SK-N-SH (cell line): ENCODE data around the gene AWAT2. TPM values are rescaled to one million over a fixed set of nuclear protein-coding genes. Genes with fewer than 3 reads are reported as not detected.

Experiments
- CTCF ChIA-PET: fragments of 300-600, 350-600 bp; formaldehyde crosslinking; extraction: SDS; loops from one replicate; lab custom pipeline; 2021; lab: Yijun Ruan, JAX
- POLR2A ChIA-PET: fragments of 350-600 bp; sonication (Branson Sonifier 250); formaldehyde crosslinking; extraction: SDS; loops from one replicate; lab custom pipeline; 2020; ENCODE audit warnings: antibody characterized with exemption, inconsistent platforms; lab: Yijun Ruan, JAX
- DNase-seq: peaks from one replicate; pipeline ENCODE4 v3.0.0; 2012
- H2AFZ ChIP-seq: fragments of 200-600 bp; sonication (generic); 2 replicates; pipeline ENCODE4 v1.8.1; 2016; ENCODE audit warnings: antibody characterized with exemption, mild to moderate bottlenecking, low read depth
- H3F3A ChIP-seq: fragments of 200-600 bp; sonication (generic); replicated peaks from 2 replicates; pipeline ENCODE3; 2016; ENCODE audit warnings: antibody characterized with exemption, mild to moderate bottlenecking; ENCODE audit not compliant: insufficient read depth
- H3K27ac ChIP-seq, 2 experiments: fragments of 200-500 bp in 1 of 2; fragments of 200-600 bp in 1 of 2; sonication (Bioruptor generic) in 1 of 2; sonication (generic), shearing (Covaris generic) in 1 of 2; 2 replicates each; pipeline versions ENCODE4 v1.5.1 to v1.6.1; 2014 to 2016; ENCODE audit warnings: low read depth in 2 of 2, inconsistent platforms in 1 of 2, low read length in 1 of 2, mild to moderate bottlenecking in 1 of 2, mixed read lengths in 1 of 2
- H3K27me3 ChIP-seq: fragments of 200-600 bp; sonication (generic), shearing (Covaris generic); 2 replicates; pipeline ENCODE4 v1.6.1; 2016; ENCODE audit warnings: mixed run types; ENCODE audit not compliant: insufficient read depth
- H3K36me3 ChIP-seq, 2 experiments: fragments of 200-500 bp in 1 of 2; fragments of 200-600 bp in 1 of 2; sonication (Bioruptor generic) in 1 of 2; sonication (generic) in 1 of 2; replicated peaks in 1 of 2; 2 replicates each; pipeline versions ENCODE3 to v1.5.1; 2014 to 2016; ENCODE audit warnings: low read length in 1 of 2, mild to moderate bottlenecking in 1 of 2; ENCODE audit not compliant: insufficient read depth in 2 of 2, control insufficient read depth in 1 of 2
- H3K4me1 ChIP-seq, 2 experiments: fragments of 200-500 bp in 1 of 2; fragments of 200-600 bp in 1 of 2; sonication (Bioruptor generic) in 1 of 2; sonication (generic), shearing (Covaris generic) in 1 of 2; 2 replicates each; pipeline versions ENCODE4 v1.5.1 to v1.6.1; 2014 to 2016; ENCODE audit warnings: low read depth in 1 of 2, low read length in 1 of 2, mixed run types in 1 of 2; ENCODE audit not compliant: insufficient read depth in 2 of 2, control insufficient read depth in 1 of 2
- H3K4me2 ChIP-seq: fragments of 200-600 bp; sonication (generic), shearing (Covaris generic); 2 replicates; pipeline ENCODE4 v1.6.1; 2017; ENCODE audit warnings: mixed run types
- H3K4me3 ChIP-seq, 2 experiments: fragments of 200-500 bp in 1 of 2; fragments of 200-600 bp in 1 of 2; sonication (Bioruptor generic) in 1 of 2; sonication (generic), shearing (Covaris generic) in 1 of 2; 2 replicates each; pipeline versions ENCODE4 v1.5.1 to v1.8.1; 2014 to 2016; ENCODE audit warnings: low read depth in 2 of 2, inconsistent platforms in 1 of 2, low read length in 1 of 2, mild to moderate bottlenecking in 1 of 2, mixed read lengths in 1 of 2, moderate library complexity in 1 of 2
- H3K79me2 ChIP-seq: fragments of 200-600 bp; sonication (generic); 2 replicates; pipeline ENCODE4 v1.8.1; 2017; ENCODE audit warnings: mild to moderate bottlenecking; ENCODE audit not compliant: insufficient read depth
- H3K9ac ChIP-seq: fragments of 200-600 bp; sonication (generic); 2 replicates; pipeline ENCODE4 v1.6.1; 2017; ENCODE audit warnings: mixed run types
- H3K9me2 ChIP-seq: fragments of 200-600 bp; sonication (generic); 2 replicates; pipeline ENCODE4 v1.6.1; 2017; ENCODE audit warnings: mixed run types
- H3K9me3 ChIP-seq: fragments of 200-600 bp; sonication (generic); 2 replicates; pipeline ENCODE4 v1.6.1; 2017; ENCODE audit warnings: mixed run types, mild to moderate bottlenecking, moderate library complexity
- H4K20me1 ChIP-seq: fragments of 200-600 bp; sonication (generic); 2 replicates; pipeline ENCODE4 v1.6.1; 2017; ENCODE audit warnings: mild to moderate bottlenecking, mixed run types; ENCODE audit not compliant: insufficient read depth
- CHD2 ChIP-seq: fragments of 150-350 bp; IDR thresholded peaks from 2 replicates; pipeline ENCODE4 v1.6.1; 2018; ENCODE audit warnings: low read length; ENCODE audit not compliant: partially characterized antibody
- CTCF ChIP-seq: fragments of 200-600 bp; sonication (generic); IDR thresholded peaks from 2 replicates; pipeline ENCODE4 v1.6.1; 2017; ENCODE audit warnings: antibody characterized with exemption, mild to moderate bottlenecking, moderate library complexity
- ELF1 ChIP-seq: IDR thresholded peaks from 2 replicates; pipeline ENCODE4 v1.4.0; 2012
- EP300 ChIP-seq, 2 experiments: IDR thresholded peaks; 2 replicates each; pipeline versions ENCODE4 v1.4.0 to v1.6.1; 2012; ENCODE audit warnings: borderline replicate concordance in 1 of 2, low read depth in 1 of 2, low read length in 1 of 2
- FOXJ3 ChIP-seq: sonication (generic); formaldehyde crosslinking; IDR thresholded peaks from 2 replicates; pipeline ENCODE4 v1.5.1; 2020; ENCODE audit warnings: mild to moderate bottlenecking, missing genetic modification reagents
- FOXM1 ChIP-seq: IDR thresholded peaks from 2 replicates; pipeline ENCODE4 v1.4.0; 2012; ENCODE audit warnings: low read depth, mild to moderate bottlenecking
- GABPA ChIP-seq: IDR thresholded peaks from 2 replicates; pipeline ENCODE4 v1.4.0; 2012; ENCODE audit warnings: low read depth, mild to moderate bottlenecking
- IRF3 ChIP-seq: fragments of 150-350 bp; IDR thresholded peaks from 2 replicates; pipeline ENCODE4 v1.6.1; 2016; ENCODE audit warnings: mild to moderate bottlenecking, low read depth, low read length
- MAX ChIP-seq: IDR thresholded peaks from 2 replicates; pipeline ENCODE4 v1.4.0; 2012; ENCODE audit warnings: low read depth
- MXI1 ChIP-seq: IDR thresholded peaks from 2 replicates; pipeline ENCODE4 v1.6.1; 2012; ENCODE audit warnings: mild to moderate bottlenecking, low read depth, low read length, improper control_type of control experiment
- NFIC ChIP-seq: IDR thresholded peaks from 2 replicates; pipeline ENCODE4 v1.4.0; 2012; ENCODE audit warnings: borderline replicate concordance
- PBX3 ChIP-seq: IDR thresholded peaks from 2 replicates; pipeline ENCODE4; 2012
- POLR2AphosphoS5 ChIP-seq: IDR thresholded peaks from 2 replicates; pipeline ENCODE4 v1.6.1; 2012; ENCODE audit warnings: low read depth, low read length
- RCOR1 ChIP-seq: fragments of 150-350 bp; IDR thresholded peaks from 2 replicates; pipeline ENCODE4 v1.6.1; 2017; ENCODE audit warnings: antibody characterized with exemption, low read length
- RFX5 ChIP-seq: IDR thresholded peaks from 2 replicates; pipeline ENCODE4 v1.6.1; 2012; ENCODE audit warnings: mild to moderate bottlenecking, improper control_type of control experiment, low read length
- RXRA ChIP-seq: IDR thresholded peaks from 2 replicates; pipeline ENCODE4 v1.4.0; 2012; ENCODE audit warnings: low read depth, mild to moderate bottlenecking, borderline replicate concordance
- SIN3A ChIP-seq: IDR thresholded peaks from 2 replicates; pipeline ENCODE4 v1.6.1; 2012; ENCODE audit warnings: low read depth, mild to moderate bottlenecking, low read length, moderate library complexity, borderline replicate concordance
- USF1 ChIP-seq: IDR thresholded peaks from 2 replicates; pipeline ENCODE4 v1.4.0; 2012; ENCODE audit warnings: low read depth, borderline replicate concordance
- YY1 ChIP-seq: IDR thresholded peaks from 2 replicates; pipeline ENCODE4 v1.4.0; 2012; ENCODE audit warnings: low read depth, mild to moderate bottlenecking
- WGBS: methylation state at CpG from one replicate; pipeline ENCODE4 v1.1.6; 2017; ENCODE audit warnings: low lambda C conversion rate; 5-methylcytosine and 5-hydroxymethylcytosine counted together
- polyA plus RNA-seq, 3 experiments: library from polyadenylated mRNA; depleted of rRNA; stranded (reverse); fragments of >200 nt; gene quantifications; 2 replicates each; pipeline ENCODE4 v1.2.3, GENCODE V29; 2012

The AWAT2 gene
- polyA plus RNA-seq, 1 of the 3 experiments (the other 2 are of a cell fraction): 0.13 TPM

GRCh38 chrX:70041993-70042392 is 7.7 kb downstream of the AWAT2 start:
- no peak overlapping the region for H2AFZ ChIP-seq
- no peaks in the 10 kb centered on the region; the same call in 1 of the 2 replicates for H3K27me3 ChIP-seq
- no peak overlapping the region for H3K9ac ChIP-seq
- WGBS: 60% methylated on average over 1 of the region's 6 CpGs
- H3K4me3 ChIP-seq: no peak overlapping the region
- no peak overlapping the region for H3K4me2 ChIP-seq
- H3K4me1 ChIP-seq: no peaks in the 10 kb centered on the region
- no peak for DNase-seq
- CTCF ChIA-PET: interaction anchor here (1.1 to 5.8 kb wide), 3 partner anchors 10 to 549 kb away, joined by 3 to 47 read pairs (median 14); no protein-coding TSS in a partner anchor
- H3K79me2 ChIP-seq: no peaks in the 10 kb centered on the region
- no peaks in the 10 kb centered on the region for H3K9me2 ChIP-seq
- no peaks in the 10 kb centered on the region for H4K20me1 ChIP-seq
- POLR2A ChIA-PET: no interaction called here
- no peak overlapping the region for H3K27ac ChIP-seq
- no peaks in the 10 kb centered on the region for H3K36me3 ChIP-seq
- TF ChIP-seq EP300 (IDR thresholded peaks at IDR 0.05; ENCODE audit: borderline replicate concordance in 1 of 2, low read depth in 1 of 2, low read length in 1 of 2) (no peak), CHD2 (no peak), NFIC (no peak), RCOR1 (no peak), RFX5 (no peak), PBX3 (no peak), GABPA (no peak), MAX (no peak), MXI1 (no peak), FOXM1 (no peak), RXRA (no peak), SIN3A (no peak), ELF1 (no peak)
- H3F3A ChIP-seq: peaks cover 9% of the 10 kb centered on the region
- no peaks in the 10 kb centered on the region for H3K9me3 ChIP-seq

GRCh38 chrX:70039758-70040157 is 10.0 kb downstream of the AWAT2 start:
- peaks cover 2% of the 10 kb centered on the region for H3F3A ChIP-seq
- H2AFZ ChIP-seq: no peak overlapping the region
- no peaks in the 10 kb centered on the region; the same call in 1 of the 2 replicates for H3K27me3 ChIP-seq
- no peaks in the 10 kb centered on the region for H3K9me2 ChIP-seq
- H3K9ac ChIP-seq: no peak overlapping the region
- no peak overlapping the region for H3K4me3 ChIP-seq
- no peaks in the 10 kb centered on the region for H4K20me1 ChIP-seq
- no peaks in the 10 kb centered on the region for H3K4me1 ChIP-seq
- H3K36me3 ChIP-seq: no peaks in the 10 kb centered on the region
- ChIA-PET POLR2A (no interaction called here), CTCF (interaction anchor here (4.0 to 5.8 kb wide), 2 partner anchors 8 to 57 kb away, joined by 14 to 47 read pairs; no protein-coding TSS in a partner anchor)
- DNase-seq: no peak
- H3K9me3 ChIP-seq: no peaks in the 10 kb centered on the region
- 25% methylated on average over 2 of the region's 2 CpGs for WGBS
- H3K27ac ChIP-seq: no peak overlapping the region
- no peaks in the 10 kb centered on the region for H3K79me2 ChIP-seq
- no peak overlapping the region for H3K4me2 ChIP-seq
- no peak for TF ChIP-seq RXRA
- TF ChIP-seq FOXJ3 (CRISPR knock-in tag): no peak
- no peak for TF ChIP-seq GABPA
- TF ChIP-seq ELF1: no peak
- no peak for TF ChIP-seq SIN3A
- TF ChIP-seq USF1: no peak
- no peak for TF ChIP-seq POLR2AphosphoS5
- no peak for TF ChIP-seq NFIC
- TF ChIP-seq MXI1: no peak
- TF ChIP-seq YY1: no peak
- no peak for TF ChIP-seq MAX
- no peak for TF ChIP-seq CTCF
- no peak for TF ChIP-seq RFX5
- no peak for TF ChIP-seq PBX3
- no peak for TF ChIP-seq IRF3
